ENCODE data around the gene SSBP3.

Gene SSBP3

GRCh38 chr1:54284781-54285529, 121.2 kb downstream of the SSBP3 start:
- DNase-seq (ENCODE audit: low read depth in 2 of 2): no peak

GRCh38 chr1:54283635-54284385, 122.4 kb downstream of the SSBP3 start:
- no peak for DNase-seq (ENCODE audit: low read depth in 2 of 2)

- DNase-seq (ENCODE audit: low read depth in 2 of 2): no peak
Observed at GRCh38 chr1:54282101-54282847, 123.9 kb downstream of the SSBP3 start.

GRCh38 chr1:54280651-54281050, 125.5 kb downstream of the SSBP3 start:
- DNase-seq (ENCODE audit: low read depth in 2 of 2): no peak

GRCh38 chr1:54279457-54279856, 126.7 kb downstream of the SSBP3 start:
- no peak for DNase-seq (ENCODE audit: low read depth in 2 of 2)

GRCh38 chr1:54278941-54279422, 127.2 kb downstream of the SSBP3 start:
- no peak for DNase-seq (ENCODE audit: low read depth in 2 of 2)

- no peak for DNase-seq (ENCODE audit: low read depth in 2 of 2)
Observed at GRCh38 chr1:54277451-54278341, 128.5 kb downstream of the SSBP3 start.

- DNase-seq (ENCODE audit: low read depth in 2 of 2): no peak
Observed at GRCh38 chr1:54276617-54277450, 129.4 kb downstream of the SSBP3 start.

GRCh38 chr1:54275349-54275748, 130.8 kb downstream of the SSBP3 start:
- DNase-seq (ENCODE audit: low read depth in 2 of 2): no peak

GRCh38 chr1:54274881-54275280, 131.3 kb downstream of the SSBP3 start:
- no peak for DNase-seq (ENCODE audit: low read depth in 2 of 2)

- no peak for DNase-seq (ENCODE audit: low read depth in 2 of 2)
Observed at GRCh38 chr1:54274448-54274847, 131.7 kb downstream of the SSBP3 start.

- no peak for DNase-seq (ENCODE audit: low read depth in 2 of 2)
Observed at GRCh38 chr1:54273795-54274163, 132.4 kb downstream of the SSBP3 start.

- DNase-seq (ENCODE audit: low read depth in 2 of 2): no peak
Observed at GRCh38 chr1:54273092-54273794, 133.0 kb downstream of the SSBP3 start.

- no peak for DNase-seq (ENCODE audit: low read depth in 2 of 2)
Observed at GRCh38 chr1:54272772-54273091, 133.5 kb downstream of the SSBP3 start.

GRCh38 chr1:54272134-54272533, 134.1 kb downstream of the SSBP3 start:
- no peak for DNase-seq (ENCODE audit: low read depth in 2 of 2)

GRCh38 chr1:54271341-54271740, 134.9 kb downstream of the SSBP3 start:
- no peak for DNase-seq (ENCODE audit: low read depth in 2 of 2)

- DNase-seq (ENCODE audit: low read depth in 2 of 2): no peak
Observed at GRCh38 chr1:54270543-54270942, 135.7 kb downstream of the SSBP3 start.

- no peak for DNase-seq (ENCODE audit: low read depth in 2 of 2)
Observed at GRCh38 chr1:54268762-54269297, 137.4 kb downstream of the SSBP3 start.

- no peak for DNase-seq (ENCODE audit: low read depth in 2 of 2)
Observed at GRCh38 chr1:54267815-54268761, 138.1 kb downstream of the SSBP3 start.

Data from stimulated activated CD4-positive, alpha-beta T cell treated with anti-CD3 and anti-CD28 coated beads, Interleukin-12 subunit alpha, Interleukin-12 subunit beta, amount 100 ng/mL, for 24 hours (primary cell).